ENCODE measurements around the gene LUC7L2.
"Not testable (repeated sequence)": the region's sequence is repeated elsewhere in the genome, so short reads cannot be mapped to it uniquely, and the experiment has no call there.

LUC7L2 gene

DNA sequence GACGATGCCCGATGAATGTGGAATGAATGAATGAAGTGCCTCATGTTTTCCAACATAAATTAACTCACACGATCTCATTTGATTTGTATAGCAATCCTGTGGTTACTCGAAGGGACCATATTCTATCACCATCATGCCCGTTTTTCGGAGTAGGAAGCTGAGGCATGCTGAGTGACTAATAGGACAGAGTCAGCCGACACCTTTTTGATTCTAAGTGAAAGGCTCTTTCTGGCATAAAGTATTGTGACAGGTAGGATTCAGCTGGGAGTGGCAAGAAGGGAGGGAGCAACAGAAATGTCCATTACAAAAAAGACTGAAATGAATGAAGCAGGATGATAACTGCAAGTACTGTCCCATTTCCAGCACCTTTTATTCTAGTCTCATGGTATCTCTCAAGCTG lies 68.1 kb downstream of the LUC7L2 start:
- H3K27ac ChIP-seq (ENCODE audit: low read depth, low read length): no peak overlapping the region
- no peaks in the 10 kb centered on the region for H3K9me3 ChIP-seq (ENCODE audit: insufficient read depth, low read depth, low read length)
- no peaks in the 10 kb centered on the region for H3K27me3 ChIP-seq (ENCODE audit: insufficient read depth, low read length)
- peaks cover 16% of the 10 kb centered on the region for H3K36me3 ChIP-seq (ENCODE audit: insufficient read depth, low read length)
- no peak overlapping the region for H3K4me3 ChIP-seq (ENCODE audit: low read length)
- H3K4me1 ChIP-seq (ENCODE audit: insufficient read depth, low read length): peaks cover 6% of the 10 kb centered on the region; the same call in 1 of the 2 replicates
- WGBS: 97% methylated on average over 7 of the region's 7 CpGs
- H3K9ac ChIP-seq (ENCODE audit: low read depth, low read length): no peak overlapping the region

DNA sequence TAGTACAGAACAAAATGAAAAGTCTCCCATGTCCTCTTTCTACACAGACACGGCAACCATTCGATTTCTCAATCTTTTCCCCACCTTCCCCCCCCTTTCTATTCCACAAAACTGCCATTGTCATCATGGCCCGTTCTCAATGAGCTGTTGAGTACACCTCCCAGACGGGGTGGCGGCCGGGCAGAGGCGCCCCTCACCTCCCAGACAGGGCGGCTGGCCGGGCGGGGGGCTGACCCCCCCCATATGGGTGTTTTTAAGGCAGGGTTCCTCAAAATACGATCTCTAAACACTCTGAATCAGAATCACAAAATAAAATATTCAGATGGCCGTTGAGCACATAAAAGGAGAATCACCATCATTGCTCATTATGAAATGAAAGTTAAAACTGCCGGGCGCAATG lies 70.0 kb downstream of the LUC7L2 start:
- not testable (repeated sequence) for H3K4me3 ChIP-seq (ENCODE audit: low read length); H3K4me1 ChIP-seq (ENCODE audit: insufficient read depth, low read length); H3K9ac ChIP-seq (ENCODE audit: low read depth, low read length); H3K36me3 ChIP-seq (ENCODE audit: insufficient read depth, low read length); H3K27ac ChIP-seq (ENCODE audit: low read depth, low read length); H3K27me3 ChIP-seq (ENCODE audit: insufficient read depth, low read length); H3K9me3 ChIP-seq (ENCODE audit: insufficient read depth, low read depth, low read length)
- 92% methylated on average over 12 of the region's 14 CpGs for WGBS

DNA sequence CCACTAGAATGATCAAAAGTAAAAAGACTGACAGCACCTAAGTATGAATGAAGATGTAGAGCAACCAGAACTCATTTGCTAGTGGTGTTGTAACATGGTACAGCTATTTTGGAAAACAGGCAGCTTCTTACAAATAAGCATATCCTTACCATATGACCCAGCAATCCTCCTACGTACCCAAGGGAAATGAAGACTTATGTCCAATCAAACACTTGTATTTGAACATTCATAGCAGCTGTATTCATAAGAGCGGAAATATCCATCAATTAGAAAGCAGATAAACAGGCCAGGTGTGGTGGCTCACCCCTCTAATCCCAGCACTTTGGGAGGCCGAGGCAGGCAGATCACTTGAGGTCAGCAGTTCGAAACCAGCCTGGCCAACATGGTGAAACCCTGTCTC lies 70.7 kb downstream of the LUC7L2 start:
- peaks cover 10% of the 10 kb centered on the region for H3K4me1 ChIP-seq (ENCODE audit: insufficient read depth, low read length)
- H3K27me3 ChIP-seq (ENCODE audit: insufficient read depth, low read length): no peaks in the 10 kb centered on the region
- no peak overlapping the region for H3K9ac ChIP-seq (ENCODE audit: low read depth, low read length)
- WGBS: 95% methylated on average over 4 of the region's 4 CpGs
- H3K4me3 ChIP-seq (ENCODE audit: low read length): no peak overlapping the region
- no peaks in the 10 kb centered on the region for H3K36me3 ChIP-seq (ENCODE audit: insufficient read depth, low read length)
- H3K27ac ChIP-seq (ENCODE audit: low read depth, low read length): no peak overlapping the region
- H3K9me3 ChIP-seq (ENCODE audit: insufficient read depth, low read depth, low read length): no peaks in the 10 kb centered on the region

DNA sequence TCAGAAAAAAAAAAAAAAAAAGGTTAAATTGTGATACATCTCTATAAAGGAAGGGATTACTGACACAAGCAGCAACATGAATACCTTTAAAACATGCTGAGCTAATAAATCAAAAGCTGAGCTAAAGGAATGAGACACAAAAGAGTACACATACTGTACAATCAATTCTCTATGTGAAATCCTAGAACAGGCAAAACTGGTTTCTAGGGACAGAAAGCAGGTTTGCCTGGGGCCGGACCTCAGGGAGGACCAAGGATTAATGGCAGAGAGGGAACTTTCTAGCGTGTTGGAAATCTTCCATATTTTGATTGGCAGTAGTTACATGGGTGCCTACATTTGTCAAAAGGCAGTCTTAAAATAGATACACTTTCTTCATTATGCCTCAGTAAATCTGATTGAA lies 71.3 kb downstream of the LUC7L2 start:
- H3K27ac ChIP-seq (ENCODE audit: low read depth, low read length): no peak overlapping the region
- no peaks in the 10 kb centered on the region for H3K36me3 ChIP-seq (ENCODE audit: insufficient read depth, low read length)
- H3K9ac ChIP-seq (ENCODE audit: low read depth, low read length): 0 out of 2 replicates have a peak overlapping the region, but pooled peaks have one; percentile 5
- no peaks in the 10 kb centered on the region for H3K27me3 ChIP-seq (ENCODE audit: insufficient read depth, low read length)
- H3K9me3 ChIP-seq (ENCODE audit: insufficient read depth, low read depth, low read length): no peaks in the 10 kb centered on the region
- H3K4me1 ChIP-seq (ENCODE audit: insufficient read depth, low read length): peaks cover 10% of the 10 kb centered on the region
- H3K4me3 ChIP-seq (ENCODE audit: low read length): no peak overlapping the region
- 92% methylated on average over 2 of the region's 2 CpGs for WGBS

DNA sequence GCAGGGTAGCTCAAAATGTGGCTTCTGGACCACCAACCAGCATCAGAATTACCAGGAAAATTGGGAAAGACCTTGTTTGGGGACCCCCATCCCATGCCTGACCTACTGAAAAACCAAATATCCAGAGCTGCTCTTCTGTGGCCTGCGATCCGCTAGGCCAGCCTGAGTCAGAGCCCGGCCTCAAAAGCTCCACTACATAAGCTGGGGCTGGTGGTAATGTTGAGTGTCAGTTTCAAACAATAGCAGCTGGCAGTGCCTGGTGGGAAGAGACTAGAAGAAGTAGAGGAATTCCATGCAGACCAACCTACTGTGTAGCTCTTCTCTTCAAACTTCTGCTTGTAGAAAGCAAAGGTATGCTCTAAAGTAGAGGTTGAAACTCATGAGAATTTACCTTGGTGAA lies 71.8 kb downstream of the LUC7L2 start:
- H3K9me3 ChIP-seq (ENCODE audit: insufficient read depth, low read depth, low read length): no peaks in the 10 kb centered on the region
- H3K36me3 ChIP-seq (ENCODE audit: insufficient read depth, low read length): no peaks in the 10 kb centered on the region
- no peak overlapping the region for H3K27ac ChIP-seq (ENCODE audit: low read depth, low read length)
- no peak overlapping the region for H3K4me3 ChIP-seq (ENCODE audit: low read length)
- WGBS: 91% methylated on average over 3 of the region's 3 CpGs
- H3K9ac ChIP-seq (ENCODE audit: low read depth, low read length): 0 out of 2 replicates have a peak overlapping the region, but pooled peaks have one; percentile 5
- H3K27me3 ChIP-seq (ENCODE audit: insufficient read depth, low read length): no peaks in the 10 kb centered on the region
- peaks cover 10% of the 10 kb centered on the region for H3K4me1 ChIP-seq (ENCODE audit: insufficient read depth, low read length)

DNA sequence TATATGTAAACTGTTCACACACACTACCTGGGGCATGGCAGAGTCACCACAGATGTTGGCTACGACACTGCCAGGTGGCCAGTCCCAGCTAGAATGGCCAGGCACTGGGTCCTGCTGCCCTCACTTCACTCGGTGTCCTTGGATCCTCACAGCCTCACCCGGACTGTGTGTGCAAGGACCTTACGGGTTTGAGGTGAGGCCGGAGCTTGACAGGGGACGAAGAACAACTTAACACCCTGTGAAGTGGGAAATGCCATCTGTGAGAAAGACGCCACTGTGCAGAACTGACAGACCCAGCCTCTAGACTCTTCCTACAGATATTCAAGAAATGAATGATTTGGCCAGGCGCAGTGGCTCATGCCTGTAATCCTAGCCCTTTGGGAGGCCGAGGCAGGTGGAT lies 77.1 kb downstream of the LUC7L2 start:
- Histone ChIP-seq H3K27me3 (ENCODE audit: insufficient read depth, low read length) (no peaks in the 10 kb centered on the region), H3K9ac (ENCODE audit: low read depth, low read length) (no peak overlapping the region), H3K4me1 (ENCODE audit: insufficient read depth, low read length) (peaks cover 4% of the 10 kb centered on the region; the same call in 1 of the 2 replicates), H3K4me3 (ENCODE audit: low read length) (no peak overlapping the region), H3K27ac (ENCODE audit: low read depth, low read length) (no peak overlapping the region), H3K36me3 (ENCODE audit: insufficient read depth, low read length) (no peaks in the 10 kb centered on the region), H3K9me3 (ENCODE audit: insufficient read depth, low read depth, low read length) (no peaks in the 10 kb centered on the region)
- WGBS: 95% methylated on average over 9 of the region's 9 CpGs

DNA sequence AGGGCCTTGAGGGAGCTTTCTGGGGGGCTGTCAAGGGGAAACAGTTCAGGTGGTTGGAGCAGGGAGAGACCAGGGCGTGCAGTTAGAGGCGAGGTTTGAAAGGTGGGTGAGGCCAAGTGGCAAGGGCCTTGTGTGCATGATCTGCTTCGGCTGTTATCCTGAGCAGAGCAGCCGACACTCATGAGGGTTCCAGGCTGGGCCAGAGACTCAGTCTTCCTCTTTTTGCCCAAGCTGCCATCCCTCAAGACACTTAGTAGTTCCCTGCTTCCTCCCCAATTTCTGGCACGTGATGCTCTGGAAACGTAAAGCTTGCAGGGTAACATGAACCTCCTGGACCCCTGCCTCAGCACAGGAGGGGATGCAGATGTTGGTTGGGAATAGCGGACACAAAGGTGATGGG lies 79.7 kb downstream of the LUC7L2 start:
- H3K27ac ChIP-seq (ENCODE audit: low read depth, low read length): no peak overlapping the region
- 95% methylated on average over 7 of the region's 7 CpGs for WGBS
- H3K27me3 ChIP-seq (ENCODE audit: insufficient read depth, low read length): no peaks in the 10 kb centered on the region
- H3K9me3 ChIP-seq (ENCODE audit: insufficient read depth, low read depth, low read length): no peaks in the 10 kb centered on the region
- no peaks in the 10 kb centered on the region for H3K36me3 ChIP-seq (ENCODE audit: insufficient read depth, low read length)
- no peak overlapping the region for H3K9ac ChIP-seq (ENCODE audit: low read depth, low read length)
- H3K4me3 ChIP-seq (ENCODE audit: low read length): no peak overlapping the region
- H3K4me1 ChIP-seq (ENCODE audit: insufficient read depth, low read length): peaks cover 1% of the 10 kb centered on the region; the same call in 1 of the 2 replicates

DNA sequence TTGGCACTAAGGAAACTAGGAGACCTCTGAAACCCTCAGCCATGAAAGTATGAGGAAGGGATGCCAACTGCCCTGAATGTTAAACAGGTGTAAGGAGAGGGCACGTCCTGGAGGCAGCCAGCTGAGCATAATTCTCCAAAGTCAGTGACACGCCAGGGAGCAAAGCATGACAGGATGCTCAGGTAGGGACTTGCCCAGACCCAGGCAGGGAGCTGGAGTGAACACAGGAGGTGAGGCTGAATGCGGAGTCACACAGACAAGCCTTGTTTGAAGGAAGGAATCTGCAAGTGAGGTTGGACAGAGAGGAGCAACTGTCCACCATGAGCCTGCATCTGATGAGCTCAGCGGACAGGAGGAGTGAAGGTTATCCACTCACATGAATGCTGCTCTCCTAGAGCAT lies 82.3 kb downstream of the LUC7L2 start:
- 86% methylated on average over 4 of the region's 4 CpGs for WGBS
- Histone ChIP-seq H3K27me3 (ENCODE audit: insufficient read depth, low read length) (no peaks in the 10 kb centered on the region), H3K36me3 (ENCODE audit: insufficient read depth, low read length) (no peaks in the 10 kb centered on the region), H3K9me3 (ENCODE audit: insufficient read depth, low read depth, low read length) (no peaks in the 10 kb centered on the region), H3K27ac (ENCODE audit: low read depth, low read length) (no peak overlapping the region), H3K4me3 (ENCODE audit: low read length) (no peak overlapping the region), H3K4me1 (ENCODE audit: insufficient read depth, low read length) (no peaks in the 10 kb centered on the region), H3K9ac (ENCODE audit: low read depth, low read length) (no peak overlapping the region)

DNA sequence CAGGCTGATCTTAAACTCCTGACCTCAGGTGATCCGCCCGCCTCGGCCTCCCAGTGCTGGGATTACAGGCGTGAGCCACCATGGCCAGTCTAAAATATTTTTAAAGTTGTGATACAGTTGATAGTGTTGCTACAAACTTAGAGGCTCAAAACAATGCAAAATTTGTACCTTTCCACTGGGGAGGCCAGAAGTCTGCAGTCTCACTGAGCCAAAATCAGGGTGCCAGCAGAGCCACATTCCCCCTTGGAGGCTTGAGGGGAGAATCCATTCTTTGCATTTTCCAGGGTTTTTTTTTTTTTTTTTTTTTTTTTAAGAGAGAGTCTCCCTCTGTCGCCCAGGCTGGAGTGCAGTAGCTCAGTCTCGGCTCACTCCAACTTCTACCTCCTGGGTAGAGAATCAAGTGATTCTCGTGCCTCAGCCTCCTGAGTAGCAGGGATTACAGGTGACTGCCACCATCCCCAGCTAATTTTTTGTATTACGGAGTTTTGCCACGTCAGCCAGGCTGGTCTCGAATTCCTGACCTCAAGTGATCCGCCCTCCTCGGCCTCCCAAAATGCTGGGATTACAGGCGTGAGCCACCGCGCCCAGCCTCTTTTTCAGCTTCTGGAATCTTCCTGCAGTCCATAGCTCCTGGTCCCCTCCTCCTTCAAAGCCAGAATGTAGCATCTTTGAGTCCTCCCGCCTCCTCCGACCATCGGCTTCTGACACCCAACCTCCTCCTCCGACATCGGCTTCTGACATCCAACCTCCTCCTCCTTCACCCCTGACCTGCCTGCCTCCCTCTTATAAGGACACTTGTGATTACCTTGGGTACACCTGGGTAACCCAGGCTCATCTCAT lies 86.6 kb downstream of the LUC7L2 start:
- no peaks in the 10 kb centered on the region for H3K9me3 ChIP-seq (ENCODE audit: insufficient read depth, low read depth, low read length)
- 93% methylated on average over 20 of the region's 20 CpGs for WGBS
- H3K4me1 ChIP-seq (ENCODE audit: insufficient read depth, low read length): no peaks in the 10 kb centered on the region
- no peak overlapping the region for H3K27ac ChIP-seq (ENCODE audit: low read depth, low read length)
- H3K9ac ChIP-seq (ENCODE audit: low read depth, low read length): no peak overlapping the region
- no peaks in the 10 kb centered on the region for H3K27me3 ChIP-seq (ENCODE audit: insufficient read depth, low read length)
- no peaks in the 10 kb centered on the region for H3K36me3 ChIP-seq (ENCODE audit: insufficient read depth, low read length)
- no peak overlapping the region for H3K4me3 ChIP-seq (ENCODE audit: low read length)

DNA sequence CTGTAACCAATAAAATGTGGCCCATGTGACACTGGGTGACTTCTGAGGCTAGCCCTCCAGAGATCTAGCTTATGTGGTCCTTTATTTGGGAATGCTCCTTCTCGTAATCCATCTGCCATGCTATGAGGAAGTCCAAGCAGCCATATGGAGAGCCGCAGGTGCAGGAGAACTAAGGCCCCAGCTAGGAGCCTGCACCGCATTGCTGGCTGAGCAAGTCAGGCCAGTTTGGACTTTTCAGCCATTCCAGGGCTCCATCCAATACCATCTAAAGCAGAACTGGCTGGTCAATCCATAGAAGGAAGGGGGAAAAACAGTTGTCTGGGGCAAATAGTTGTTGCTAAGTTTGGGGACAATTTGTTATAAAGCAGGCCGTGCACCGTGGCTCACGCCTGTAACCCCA lies 91.2 kb downstream of the LUC7L2 start:
- 95% methylated on average over 6 of the region's 6 CpGs for WGBS
- Histone ChIP-seq H3K27me3 (ENCODE audit: insufficient read depth, low read length) (no peaks in the 10 kb centered on the region), H3K36me3 (ENCODE audit: insufficient read depth, low read length) (no peaks in the 10 kb centered on the region), H3K4me3 (ENCODE audit: low read length) (no peak overlapping the region), H3K9ac (ENCODE audit: low read depth, low read length) (no peak overlapping the region), H3K9me3 (ENCODE audit: insufficient read depth, low read depth, low read length) (no peaks in the 10 kb centered on the region), H3K27ac (ENCODE audit: low read depth, low read length) (no peak overlapping the region), H3K4me1 (ENCODE audit: insufficient read depth, low read length) (peaks cover 5% of the 10 kb centered on the region; the same call in 1 of the 2 replicates)

DNA sequence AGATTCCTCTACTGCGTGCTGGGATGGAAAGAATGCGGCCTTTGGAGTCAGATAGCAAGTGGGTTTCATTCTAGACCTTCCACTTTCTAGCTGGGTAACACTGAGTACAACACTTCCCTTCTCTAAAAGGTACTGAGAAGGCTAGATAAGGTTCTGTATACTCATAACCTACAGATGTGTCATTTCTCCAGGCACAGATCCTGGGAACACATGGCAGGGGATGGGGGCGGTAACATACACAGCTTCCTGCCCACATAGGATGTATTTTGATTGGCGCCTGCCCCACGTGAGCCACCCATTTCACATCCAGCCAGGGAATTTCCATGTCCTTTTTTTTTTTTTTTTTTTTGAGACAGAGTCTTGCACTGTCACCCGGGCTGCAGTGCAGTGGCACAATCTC lies 91.9 kb downstream of the LUC7L2 start:
- Histone ChIP-seq H3K9ac (ENCODE audit: low read depth, low read length) (no peak overlapping the region), H3K4me1 (ENCODE audit: insufficient read depth, low read length) (peaks cover 5% of the 10 kb centered on the region; the same call in 1 of the 2 replicates), H3K27ac (ENCODE audit: low read depth, low read length) (no peak overlapping the region), H3K36me3 (ENCODE audit: insufficient read depth, low read length) (no peaks in the 10 kb centered on the region), H3K27me3 (ENCODE audit: insufficient read depth, low read length) (no peaks in the 10 kb centered on the region), H3K4me3 (ENCODE audit: low read length) (no peak overlapping the region), H3K9me3 (ENCODE audit: insufficient read depth, low read depth, low read length) (no peaks in the 10 kb centered on the region)
- 95% methylated on average over 6 of the region's 6 CpGs for WGBS

All from HUES64 (cell line).